ENCODE data around the gene IFT88.

GRCh38 chr13:20685092-20685491, 118.1 kb downstream of the IFT88 start:
- TF ChIP-seq EZH2 (IDR thresholded peaks at IDR 0.05) (no peak), POLR2AphosphoS5 (IDR thresholded peaks at IDR 0.05; ENCODE audit: borderline replicate concordance, low read depth, low read length) (no peak), FOXP2 (optimal IDR thresholded peaks at IDR 0.05; ENCODE audit: control extremely low read depth, extremely low read length, insufficient read depth) (no peak)

All from SK-N-MC (cell line).